HK-2 (cell line): ENCODE results near the gene SMCO4.

Experiments
- DNase-seq: peaks from one replicate; pipeline ENCODE4 v3.0.0-alpha.2; 2018; ENCODE audit not compliant: unreplicated experiment

The SMCO4 gene

GRCh38 chr11:93528757-93529645, 14.2 kb downstream of the SMCO4 start:
- no peak for DNase-seq

GRCh38 chr11:93528252-93528651, 14.9 kb downstream of the SMCO4 start:
- no peak for DNase-seq

GRCh38 chr11:93526641-93527583, 16.3 kb downstream of the SMCO4 start:
- no peak for DNase-seq

- DNase-seq: no peak
Observed at GRCh38 chr11:93526346-93526633, 16.9 kb downstream of the SMCO4 start.

GRCh38 chr11:93525601-93526345, 17.4 kb downstream of the SMCO4 start:
- DNase-seq: no peak

DNA sequence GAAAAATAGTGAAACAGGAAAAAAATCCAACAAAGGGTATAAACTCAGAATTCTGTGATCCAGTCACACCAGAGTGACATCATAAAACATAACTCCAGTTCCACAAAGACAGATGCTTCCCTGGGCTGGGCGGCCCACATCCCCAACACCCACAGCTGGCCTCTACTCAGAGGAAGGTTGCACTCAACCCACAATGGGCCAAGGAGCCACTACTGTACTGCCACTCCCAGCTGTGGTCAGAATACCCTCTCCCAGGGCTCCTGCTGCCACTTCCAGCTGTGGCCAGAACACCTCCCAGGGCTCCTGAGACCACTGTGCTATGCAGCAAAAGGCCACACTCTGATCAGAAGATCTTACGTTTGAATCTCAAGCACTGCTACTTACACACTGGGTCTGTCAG, 18.3 kb downstream of the SMCO4 start:
- DNase-seq: no peak

- no peak for DNase-seq
Observed at GRCh38 chr11:93524173-93524536, 19.0 kb downstream of the SMCO4 start.

GRCh38 chr11:93520726-93521509, 22.3 kb downstream of the SMCO4 start:
- DNase-seq: no peak

- no peak for DNase-seq
Observed at GRCh38 chr11:93519179-93519578, 24.0 kb downstream of the SMCO4 start.

DNA sequence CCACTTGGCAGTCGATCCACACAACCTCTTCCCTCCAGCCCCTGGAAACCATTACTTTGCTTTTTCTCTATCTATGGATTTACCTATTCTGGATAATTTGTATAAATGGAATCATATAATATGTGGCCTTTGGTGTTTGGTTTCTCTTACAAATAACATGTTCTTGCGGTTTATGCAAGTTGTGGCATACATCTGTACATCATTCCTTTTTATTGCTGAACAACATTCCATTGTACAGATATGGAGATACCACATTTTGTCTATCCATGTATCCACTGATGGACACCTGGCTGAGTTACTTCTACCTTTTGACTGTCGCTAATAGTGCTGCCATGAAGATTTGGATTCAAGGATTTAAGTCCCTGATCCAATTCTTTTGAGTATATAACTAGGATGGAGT, 25.1 kb downstream of the SMCO4 start:
- DNase-seq: no peak

DNA sequence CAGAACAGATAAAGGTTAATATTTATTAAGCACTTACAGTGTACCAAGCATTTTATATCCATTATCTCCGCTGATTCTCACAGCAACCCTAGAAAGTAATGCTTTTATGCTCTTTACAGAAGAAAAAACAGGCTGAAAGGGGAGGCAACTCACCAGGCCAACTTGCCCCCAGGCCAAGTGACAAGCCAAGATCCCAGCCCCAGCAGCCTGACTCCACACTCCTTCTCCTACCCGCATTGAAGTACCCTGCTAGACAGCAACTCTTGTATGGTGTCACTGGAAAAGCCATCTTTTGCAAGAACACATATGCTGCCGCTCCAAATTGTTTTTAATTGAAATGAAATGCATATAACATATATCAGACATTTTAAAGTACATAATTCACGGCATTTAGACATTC, 25.6 kb downstream of the SMCO4 start:
- no peak for DNase-seq

DNA sequence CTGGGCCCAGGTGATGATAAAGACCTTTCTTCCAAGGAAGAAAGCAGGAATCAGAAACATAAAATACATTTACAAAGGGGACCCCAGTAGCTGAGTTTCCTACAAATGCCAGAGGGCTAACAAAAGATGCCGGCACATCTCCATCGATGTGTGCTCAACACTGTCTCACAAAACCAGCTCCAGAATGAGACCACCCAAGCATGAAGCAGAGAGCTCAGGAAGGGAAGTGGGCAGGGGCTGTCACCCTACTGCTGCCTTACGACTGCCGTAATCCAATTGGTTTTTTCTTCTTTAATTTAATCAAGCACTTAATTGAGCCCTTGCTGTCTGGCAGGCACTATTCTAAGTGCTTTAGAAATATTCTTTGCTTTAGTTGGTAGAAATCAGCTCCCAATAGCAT, 26.1 kb downstream of the SMCO4 start:
- DNase-seq: no peak

- DNase-seq: no peak
Observed at GRCh38 chr11:93515441-93516025, 27.7 kb downstream of the SMCO4 start.

- no peak for DNase-seq
Observed at GRCh38 chr11:93514712-93515111, 28.5 kb downstream of the SMCO4 start.

DNA sequence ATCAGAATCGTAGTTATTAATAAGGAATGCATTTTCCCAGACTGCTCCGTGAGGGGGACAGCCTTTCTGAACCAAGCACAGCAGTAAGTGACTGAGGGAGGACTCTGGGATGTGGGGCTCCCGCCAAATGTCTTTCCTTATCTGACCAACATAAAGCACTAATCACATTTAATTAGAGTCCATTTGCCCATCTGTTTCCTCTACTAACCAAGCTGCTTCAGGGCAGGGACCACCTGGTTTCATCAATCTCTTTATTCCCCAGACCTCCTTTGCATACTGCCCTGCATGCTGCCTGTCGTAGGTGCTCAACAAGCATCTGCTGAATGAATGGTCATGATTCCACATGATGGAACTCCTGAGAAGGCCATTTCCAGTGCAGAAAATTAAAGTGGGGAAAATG, 29.4 kb downstream of the SMCO4 start:
- DNase-seq: no peak

DNA sequence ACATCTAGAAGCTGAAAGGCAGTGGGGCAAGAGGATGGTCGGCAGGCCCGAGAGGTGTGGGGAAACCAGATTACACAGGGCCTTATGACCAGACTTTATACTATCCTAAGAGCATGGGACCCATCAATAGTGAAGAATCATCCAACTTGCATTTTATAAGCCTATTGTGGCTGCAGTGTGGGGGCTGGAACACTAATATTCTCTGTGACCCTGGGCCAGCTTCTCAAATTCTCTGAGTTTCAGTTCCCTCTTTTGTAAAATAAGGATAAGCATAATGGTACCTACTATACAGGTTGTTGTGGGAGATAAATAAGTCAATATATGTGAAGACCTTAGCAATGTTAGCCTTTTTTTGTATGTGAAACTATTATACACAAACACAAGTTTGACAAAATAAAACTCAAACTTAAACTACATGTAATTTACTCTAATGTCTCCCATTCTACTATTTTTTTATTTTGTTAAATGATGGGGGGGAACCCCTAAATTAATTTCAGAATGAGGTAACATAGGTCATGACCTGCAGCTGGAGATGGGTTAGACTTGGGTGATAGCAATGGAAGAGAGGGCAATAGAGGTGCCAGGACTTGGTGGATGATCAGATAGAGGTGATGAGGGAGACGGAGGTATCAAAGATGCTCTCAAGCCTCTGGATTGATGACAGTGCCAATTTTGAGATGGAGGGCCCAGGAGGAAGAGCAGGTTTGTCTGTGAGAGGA, 30.1 kb downstream of the SMCO4 start:
- no peak for DNase-seq

GRCh38 chr11:93512073-93512475, 31.1 kb downstream of the SMCO4 start:
- DNase-seq: no peak

GRCh38 chr11:93510196-93510873, 32.9 kb downstream of the SMCO4 start:
- no peak for DNase-seq

GRCh38 chr11:93507517-93507916, 35.7 kb downstream of the SMCO4 start:
- DNase-seq: no peak

GRCh38 chr11:93505703-93506102, 37.5 kb downstream of the SMCO4 start:
- DNase-seq: no peak
